GM23338 (cell line): ENCODE results near the gene BNIP5.

ENCODE experiments used
- CREB1 ChIP-seq: fragments of 250-450 bp; sonication (Bioruptor Pico); IDR thresholded peaks from 2 replicates; pipeline ENCODE4 v1.5.0; 2020; ENCODE audit warnings: low read depth, mild to moderate bottlenecking, moderate library complexity
- EZH2 ChIP-seq: fragments of 200-600 bp; sonication (generic); IDR thresholded peaks from one replicate; pipeline ENCODE4 v1.8.0; 2017; ENCODE audit warnings: antibody characterized with exemption, mild to moderate bottlenecking, low read depth; ENCODE audit not compliant: unreplicated experiment
- EZH2phosphoT487 ChIP-seq: fragments of 200-600 bp; sonication (generic); IDR thresholded peaks from one replicate; pipeline ENCODE4 v1.8.1; 2018; ENCODE audit warnings: antibody characterized with exemption; ENCODE audit not compliant: unreplicated experiment
- JUNB ChIP-seq: IDR thresholded peaks from one replicate; pipeline ENCODE4 v1.6.1; 2016; ENCODE audit warnings: antibody characterized with exemption; ENCODE audit not compliant: unreplicated experiment
- NANOG ChIP-seq: IDR thresholded peaks from 2 replicates; pipeline ENCODE4 v1.6.1; 2016; ENCODE audit warnings: antibody characterized with exemption, borderline replicate concordance
- POLR2AphosphoS5 ChIP-seq: IDR thresholded peaks from 2 replicates; pipeline ENCODE4 v1.6.1; 2016; ENCODE audit warnings: antibody characterized with exemption, low read depth
- REST ChIP-seq: IDR thresholded peaks from one replicate; pipeline ENCODE4 v1.6.1; 2018; ENCODE audit warnings: antibody characterized with exemption; ENCODE audit not compliant: unreplicated experiment
- ZNF114 ChIP-seq: fragments of 250-450 bp; sonication (Bioruptor Pico); IDR thresholded peaks from 2 replicates; pipeline ENCODE4 v1.5.0; 2020; ENCODE audit warnings: mild to moderate bottlenecking, moderate library complexity
- TF ChIP-seq, protein P1 (sequence below), 2 experiments: fragments of 200-600 bp in 1 of 2; sonication (generic) in 1 of 2; conservative IDR thresholded peaks; 2 replicates each; pipeline versions ENCODE4 v1.5.1 to v1.6.1; 2016 to 2017; ENCODE audit warnings: antibody characterized with exemption in 2 of 2, low read depth in 2 of 2, mild to moderate bottlenecking in 2 of 2, moderate library complexity in 1 of 2

GRCh38 chr6:36267731-36268477, 68.8 kb downstream of the BNIP5 start:
- no peak for TF ChIP-seq POLR2AphosphoS5
- TF ChIP-seq, protein P1, sequence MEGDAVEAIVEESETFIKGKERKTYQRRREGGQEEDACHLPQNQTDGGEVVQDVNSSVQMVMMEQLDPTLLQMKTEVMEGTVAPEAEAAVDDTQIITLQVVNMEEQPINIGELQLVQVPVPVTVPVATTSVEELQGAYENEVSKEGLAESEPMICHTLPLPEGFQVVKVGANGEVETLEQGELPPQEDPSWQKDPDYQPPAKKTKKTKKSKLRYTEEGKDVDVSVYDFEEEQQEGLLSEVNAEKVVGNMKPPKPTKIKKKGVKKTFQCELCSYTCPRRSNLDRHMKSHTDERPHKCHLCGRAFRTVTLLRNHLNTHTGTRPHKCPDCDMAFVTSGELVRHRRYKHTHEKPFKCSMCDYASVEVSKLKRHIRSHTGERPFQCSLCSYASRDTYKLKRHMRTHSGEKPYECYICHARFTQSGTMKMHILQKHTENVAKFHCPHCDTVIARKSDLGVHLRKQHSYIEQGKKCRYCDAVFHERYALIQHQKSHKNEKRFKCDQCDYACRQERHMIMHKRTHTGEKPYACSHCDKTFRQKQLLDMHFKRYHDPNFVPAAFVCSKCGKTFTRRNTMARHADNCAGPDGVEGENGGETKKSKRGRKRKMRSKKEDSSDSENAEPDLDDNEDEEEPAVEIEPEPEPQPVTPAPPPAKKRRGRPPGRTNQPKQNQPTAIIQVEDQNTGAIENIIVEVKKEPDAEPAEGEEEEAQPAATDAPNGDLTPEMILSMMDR (conservative IDR thresholded peaks at IDR 0.05; ENCODE audit: low read depth in 2 of 2) = no peak
- no peak for TF ChIP-seq REST
- TF ChIP-seq EZH2 = no peak
- TF ChIP-seq EZH2phosphoT487 = no peak
- TF ChIP-seq JUNB = no peak
- no peak for TF ChIP-seq ZNF114
- TF ChIP-seq CREB1 (CRISPR knock-in tag) = no peak
- TF ChIP-seq NANOG = no peak
